ENCODE measurements around the gene TTC7B. TPM values are rescaled to one million over a fixed set of nuclear protein-coding genes. Genes with fewer than 3 reads are reported as not detected.

Gene TTC7B
- total RNA-seq, 4 donors from 2014 or later: 14.3 to 48.9 (median 32.5) TPM

- H3K4me1 ChIP-seq: peaks cover 30% of the 10 kb centered on the region
- 60% methylated on average over 1 of the region's 5 CpGs for WGBS
- H3K4me3 ChIP-seq: no peak overlapping the region
- H3K27me3 ChIP-seq: no peaks in the 10 kb centered on the region
- TF ChIP-seq EP300 (IDR thresholded peaks at IDR 0.05): no peak
- no peak for TF ChIP-seq POLR2A (IDR thresholded peaks at IDR 0.05)
- TF ChIP-seq POLR2AphosphoS5 (IDR thresholded peaks at IDR 0.05): no peak
- TF ChIP-seq CTCF (IDR thresholded peaks at IDR 0.05): no peak
- no peaks in the 10 kb centered on the region for H3K36me3 ChIP-seq
- no peak for DNase-seq (ENCODE audit: low spot score in 2 of 2)
- H3K9me3 ChIP-seq: no peaks in the 10 kb centered on the region
- no peak overlapping the region for H3K27ac ChIP-seq
These were observed 4.1 kb downstream of the TTC7B start for GRCh38 chr14:90812109-90812508.

- H3K27ac ChIP-seq: no peak overlapping the region
- H3K9me3 ChIP-seq: no peaks in the 10 kb centered on the region
- H3K4me1 ChIP-seq: peaks cover 30% of the 10 kb centered on the region
- TF ChIP-seq EP300 (IDR thresholded peaks at IDR 0.05): no peak
- TF ChIP-seq CTCF (IDR thresholded peaks at IDR 0.05): no peak
- no peak for TF ChIP-seq POLR2AphosphoS5 (IDR thresholded peaks at IDR 0.05)
- TF ChIP-seq POLR2A (IDR thresholded peaks at IDR 0.05): no peak
- H3K36me3 ChIP-seq: no peaks in the 10 kb centered on the region
- no peak for DNase-seq (ENCODE audit: low spot score in 2 of 2)
- 92% methylated on average over 8 of the region's 10 CpGs for WGBS
- no peaks in the 10 kb centered on the region for H3K27me3 ChIP-seq
- H3K4me3 ChIP-seq: no peak overlapping the region
These were observed 4.6 kb downstream of the TTC7B start for GRCh38 chr14:90811641-90812040.

GRCh38 chr14:90810806-90811205 lies 5.4 kb downstream of the TTC7B start:
- Histone ChIP-seq H3K27ac (no peak overlapping the region), H3K4me3 (no peak overlapping the region), H3K9me3 (no peaks in the 10 kb centered on the region), H3K36me3 (no peaks in the 10 kb centered on the region), H3K4me1 (peaks cover 37% of the 10 kb centered on the region), H3K27me3 (no peaks in the 10 kb centered on the region)
- DNase-seq (ENCODE audit: low spot score in 2 of 2): no peak
- no peak for TF ChIP-seq EP300 (IDR thresholded peaks at IDR 0.05)
- TF ChIP-seq POLR2A (IDR thresholded peaks at IDR 0.05): no peak
- TF ChIP-seq POLR2AphosphoS5 (IDR thresholded peaks at IDR 0.05): no peak
- no peak for TF ChIP-seq CTCF (IDR thresholded peaks at IDR 0.05)
- WGBS: 80% methylated on average over 5 of the region's 5 CpGs

GRCh38 chr14:90809530-90810312 lies 6.5 kb downstream of the TTC7B start:
- Histone ChIP-seq H3K9me3 (no peaks in the 10 kb centered on the region), H3K4me3 (no peak overlapping the region), H3K4me1 (peaks cover 31% of the 10 kb centered on the region), H3K27me3 (no peaks in the 10 kb centered on the region), H3K27ac (no peak overlapping the region), H3K36me3 (no peaks in the 10 kb centered on the region)
- 94% methylated on average over 7 of the region's 7 CpGs for WGBS
- no peak for TF ChIP-seq EP300 (IDR thresholded peaks at IDR 0.05)
- no peak for TF ChIP-seq POLR2AphosphoS5 (IDR thresholded peaks at IDR 0.05)
- TF ChIP-seq CTCF (IDR thresholded peaks at IDR 0.05): no peak
- TF ChIP-seq POLR2A (IDR thresholded peaks at IDR 0.05): no peak
- no peak for DNase-seq (ENCODE audit: low spot score in 2 of 2)

- no peak for DNase-seq (ENCODE audit: low spot score in 2 of 2)
- Histone ChIP-seq H3K9me3 (no peaks in the 10 kb centered on the region), H3K4me1 (peaks cover 35% of the 10 kb centered on the region), H3K36me3 (no peaks in the 10 kb centered on the region), H3K4me3 (no peak overlapping the region), H3K27me3 (no peaks in the 10 kb centered on the region), H3K27ac (no peak overlapping the region)
- no peak for TF ChIP-seq POLR2AphosphoS5 (IDR thresholded peaks at IDR 0.05)
- TF ChIP-seq CTCF (IDR thresholded peaks at IDR 0.05): no peak
- TF ChIP-seq POLR2A (IDR thresholded peaks at IDR 0.05): no peak
- no peak for TF ChIP-seq EP300 (IDR thresholded peaks at IDR 0.05)
- 98% methylated on average over 9 of the region's 15 CpGs for WGBS
These were observed 7.3 kb downstream of the TTC7B start for GRCh38 chr14:90808759-90809529.
